ENCODE data around the gene NDRG4.

GRCh38 chr16:58474296-58474695 lies 25.6 kb upstream of the NDRG4 start:
- TF ChIP-seq CTCF (IDR thresholded peaks at IDR 0.05) (no peak), POLR2A (IDR thresholded peaks at IDR 0.05) (no peak)
